GM21528 (cell line): ENCODE data around the gene RBM23.

Experiments
- ATAC-seq: cut with Tn5 transposase; IDR thresholded peaks from one replicate; pipeline ENCODE4 v1.9.1; 2021; ENCODE audit warnings: mild to moderate bottlenecking, moderate library complexity; ENCODE audit not compliant: unreplicated experiment, low FRiP score

Gene RBM23

DNA sequence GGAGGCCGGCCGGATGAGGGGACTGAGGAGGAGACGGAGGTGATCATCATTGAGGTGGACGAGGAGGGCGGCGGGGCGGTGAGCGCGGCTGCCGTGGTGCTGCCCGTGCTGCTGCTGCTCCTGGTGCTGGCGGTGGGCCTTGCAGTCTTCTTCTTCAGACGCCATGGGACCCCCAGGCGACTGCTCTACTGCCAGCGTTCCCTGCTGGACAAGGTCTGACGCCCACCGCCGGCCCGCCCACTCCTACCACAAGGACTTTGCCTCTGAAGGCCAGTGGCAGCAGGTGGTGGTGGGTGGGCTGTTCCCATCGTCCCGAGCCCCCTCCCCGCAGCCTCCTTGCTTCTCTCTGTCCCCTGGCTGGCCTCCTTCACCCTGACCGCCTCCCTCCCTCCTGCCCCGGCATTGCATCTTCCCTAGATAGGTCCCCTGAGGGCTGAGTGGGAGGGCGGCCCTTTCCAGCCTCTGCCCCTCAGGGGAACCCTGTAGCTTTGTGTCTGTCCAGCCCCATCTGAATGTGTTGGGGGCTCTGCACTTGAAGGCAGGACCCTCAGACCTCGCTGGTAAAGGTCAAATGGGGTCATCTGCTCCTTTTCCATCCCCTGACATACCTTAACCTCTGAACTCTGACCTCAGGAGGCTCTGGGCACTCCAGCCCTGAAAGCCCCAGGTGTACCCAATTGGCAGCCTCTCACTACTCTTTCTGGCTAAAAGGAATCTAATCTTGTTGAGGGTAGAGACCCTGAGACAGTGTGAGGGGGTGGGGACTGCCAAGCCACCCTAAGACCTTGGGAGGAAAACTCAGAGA is 72.9 kb downstream of the RBM23 start:
- ATAC-seq = no peak

DNA sequence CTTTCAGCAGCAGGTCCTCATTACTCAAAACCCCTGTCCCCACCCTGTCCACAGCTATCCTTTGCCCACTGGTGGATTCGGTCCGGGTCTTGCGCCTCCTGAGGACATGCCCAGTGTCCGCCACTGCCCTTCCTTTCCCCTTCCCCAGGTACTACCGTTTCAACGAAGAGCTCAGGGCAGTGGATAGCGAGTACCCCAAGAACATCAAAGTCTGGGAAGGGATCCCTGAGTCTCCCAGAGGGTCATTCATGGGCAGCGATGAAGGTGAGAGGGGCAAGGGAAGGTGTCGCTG is 73.9 kb downstream of the RBM23 start:
- no peak for ATAC-seq

DNA sequence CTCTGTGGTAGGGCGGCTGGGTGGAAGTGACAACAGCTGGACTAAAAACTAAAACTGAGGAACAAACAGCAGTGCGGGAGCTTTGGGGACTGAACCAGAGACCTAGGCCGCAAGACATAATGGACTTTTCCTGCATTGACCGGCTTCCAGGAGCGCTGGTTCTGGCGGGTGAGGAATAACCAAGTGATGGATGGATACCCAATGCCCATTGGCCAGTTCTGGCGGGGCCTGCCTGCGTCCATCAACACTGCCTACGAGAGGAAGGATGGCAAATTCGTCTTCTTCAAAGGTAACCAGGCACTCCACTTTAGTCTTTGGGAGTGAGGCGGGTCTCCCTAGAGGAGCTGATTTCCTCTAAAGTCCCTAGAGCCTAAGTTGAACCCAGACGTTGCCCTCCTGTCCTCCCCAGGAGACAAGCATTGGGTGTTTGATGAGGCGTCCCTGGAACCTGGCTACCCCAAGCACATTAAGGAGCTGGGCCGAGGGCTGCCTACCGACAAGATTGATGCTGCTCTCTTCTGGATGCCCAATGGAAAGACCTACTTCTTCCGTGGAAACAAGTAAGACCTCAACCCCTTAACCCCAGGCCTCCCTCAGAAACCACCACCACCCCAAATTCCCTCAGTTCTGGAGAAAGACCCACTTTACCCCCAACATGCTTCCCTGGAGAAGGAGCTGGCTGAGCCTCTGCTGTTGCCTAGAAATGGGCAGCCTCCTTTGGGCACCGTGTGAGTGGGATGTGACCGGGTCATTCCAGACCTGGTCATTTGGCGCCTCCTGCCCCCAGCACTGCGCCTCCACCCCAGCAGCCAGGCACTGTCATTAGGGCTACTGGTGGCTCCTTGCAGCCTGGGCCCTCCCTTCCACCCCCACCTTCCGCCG is 74.5 kb downstream of the RBM23 start:
- no peak for ATAC-seq
